Keratinocyte (primary cell): ENCODE results near the gene LAYN. TPM values are rescaled to one million over a fixed set of nuclear protein-coding genes. Genes with fewer than 3 reads are reported as not detected.

Experiments used
- DNase-seq: peaks from one replicate; pipeline ENCODE4 v3.0.0-alpha.2; 2011; ENCODE audit warnings: low read depth, missing footprints, low spot score
- FAIRE-seq: peaks from 2 replicates; lab custom pipeline; 2011; peaks lifted over from hg19 to GRCh38; lab: Jason Lieb, UNC
- H2AFZ ChIP-seq: 2 replicates; pipeline ENCODE4 v1.6.0; 2012; ENCODE audit warnings: low read length, control low read depth, inconsistent platforms; ENCODE audit not compliant: control insufficient read depth
- H3K27ac ChIP-seq: 2 replicates; pipeline ENCODE4 v1.5.1; 2011; ENCODE audit warnings: low read length; ENCODE audit not compliant: control insufficient read depth, insufficient read depth
- H3K27me3 ChIP-seq: 3 replicates; pipeline ENCODE4 v1.6.0; 2011; ENCODE audit warnings: low read length; ENCODE audit not compliant: control insufficient read depth, insufficient read depth; ENCODE audit errors: extremely low read depth
- H3K36me3 ChIP-seq, 2 experiments: 2 replicates in 1 of 2; 3 replicates in 1 of 2; pipeline ENCODE4 v1.5.1; 2011; ENCODE audit warnings: low read length in 2 of 2, mild to moderate bottlenecking in 1 of 2; ENCODE audit not compliant: control insufficient read depth in 2 of 2, insufficient read depth in 2 of 2; ENCODE audit errors: extremely low read depth in 1 of 2
- H3K4me1 ChIP-seq: 3 replicates; pipeline ENCODE4 v1.5.1; 2011; ENCODE audit warnings: low read length; ENCODE audit not compliant: control insufficient read depth, insufficient read depth; ENCODE audit errors: extremely low read depth
- H3K4me2 ChIP-seq: 3 replicates; pipeline ENCODE4 v1.6.0; 2011; ENCODE audit warnings: low read depth, low read length; ENCODE audit not compliant: control insufficient read depth, insufficient read depth; ENCODE audit errors: extremely low read depth
- H3K4me3 ChIP-seq, 3 experiments: fragments of 200-600 bp in 1 of 3; sonication (generic) in 1 of 3; 2 replicates in 2 of 3; 3 replicates in 1 of 3; pipeline ENCODE4 v1.5.1; 2011 to 2016; ENCODE audit warnings: low read length in 3 of 3, mild to moderate bottlenecking in 3 of 3, control low read depth in 2 of 3, inconsistent platforms in 1 of 3, low read depth in 1 of 3, mixed read lengths in 1 of 3, mixed run types in 1 of 3, moderate library complexity in 1 of 3; ENCODE audit not compliant: control insufficient read depth in 2 of 3, insufficient read depth in 2 of 3; ENCODE audit errors: extremely low read depth in 1 of 3
- H3K79me2 ChIP-seq: 2 replicates; pipeline ENCODE4 v1.6.0; 2012; ENCODE audit warnings: low read length; ENCODE audit not compliant: control insufficient read depth, insufficient read depth
- H3K9ac ChIP-seq: 3 replicates; pipeline ENCODE4 v1.6.0; 2011; ENCODE audit warnings: low read length; ENCODE audit not compliant: control insufficient read depth, insufficient read depth; ENCODE audit errors: extremely low read depth
- H3K9me1 ChIP-seq: 3 replicates; pipeline ENCODE4 v1.6.0; 2011; ENCODE audit warnings: low read length; ENCODE audit not compliant: control insufficient read depth, insufficient read depth; ENCODE audit errors: extremely low read depth
- H3K9me3 ChIP-seq: 2 replicates; pipeline ENCODE4 v1.5.1; 2012; ENCODE audit warnings: low read depth, low read length; ENCODE audit not compliant: control insufficient read depth
- H4K20me1 ChIP-seq: 3 replicates; pipeline ENCODE4 v1.6.0; 2011; ENCODE audit warnings: low read length; ENCODE audit not compliant: control insufficient read depth, insufficient read depth; ENCODE audit errors: extremely low read depth
- CTCF ChIP-seq, 3 experiments: IDR thresholded peaks in 1 of 3; conservative IDR thresholded peaks in 1 of 3; optimal IDR thresholded peaks in 1 of 3; 2 replicates in 2 of 3; 3 replicates in 1 of 3; pipeline versions ENCODE3 to v1.5.1; 2011; ENCODE audit warnings: low read length in 3 of 3, mild to moderate bottlenecking in 3 of 3, moderate library complexity in 2 of 3, control low read depth in 1 of 3, inconsistent platforms in 1 of 3; ENCODE audit not compliant: insufficient read depth in 2 of 3; ENCODE audit errors: extremely low read depth in 1 of 3
- EZH2 ChIP-seq: IDR thresholded peaks from one replicate; pipeline ENCODE4 v1.6.1; 2012; ENCODE audit warnings: inconsistent platforms, mild to moderate bottlenecking, low read length, moderate library complexity
- dilution Hi-C: fragments of 300-500 bp; cut with MboI; formaldehyde crosslinking; loops from one replicate; pipeline ENCODE4 v1.7.0; 2020; ENCODE audit warnings: low sequenced_read_pairs; ENCODE audit not compliant: extremely low pct_ligation_motif_present
- polyA plus RNA-seq, 5 experiments: library from polyadenylated mRNA; depleted of rRNA in 3 of 5; stranded (reverse) in 3 of 5; stranded (forward) in 1 of 5; unstranded in 1 of 5; fragments of >200 nt; gene quantifications; 1 replicate in 1 of 5; 2 replicates in 3 of 5; 3 replicates in 1 of 5; pipeline versions ENCODE4 v1.2.1 to v1.2.3, GENCODE V29; 2011 to 2012; ENCODE audit warnings: missing spikeins in 2 of 5, low read depth in 1 of 5, low replicate concordance in 1 of 5

Gene LAYN
- polyA plus RNA-seq, 1 donor (not counting 4 experiments of a cell fraction or from before 2014, with no cell fraction given) = 1.1 TPM

DNA sequence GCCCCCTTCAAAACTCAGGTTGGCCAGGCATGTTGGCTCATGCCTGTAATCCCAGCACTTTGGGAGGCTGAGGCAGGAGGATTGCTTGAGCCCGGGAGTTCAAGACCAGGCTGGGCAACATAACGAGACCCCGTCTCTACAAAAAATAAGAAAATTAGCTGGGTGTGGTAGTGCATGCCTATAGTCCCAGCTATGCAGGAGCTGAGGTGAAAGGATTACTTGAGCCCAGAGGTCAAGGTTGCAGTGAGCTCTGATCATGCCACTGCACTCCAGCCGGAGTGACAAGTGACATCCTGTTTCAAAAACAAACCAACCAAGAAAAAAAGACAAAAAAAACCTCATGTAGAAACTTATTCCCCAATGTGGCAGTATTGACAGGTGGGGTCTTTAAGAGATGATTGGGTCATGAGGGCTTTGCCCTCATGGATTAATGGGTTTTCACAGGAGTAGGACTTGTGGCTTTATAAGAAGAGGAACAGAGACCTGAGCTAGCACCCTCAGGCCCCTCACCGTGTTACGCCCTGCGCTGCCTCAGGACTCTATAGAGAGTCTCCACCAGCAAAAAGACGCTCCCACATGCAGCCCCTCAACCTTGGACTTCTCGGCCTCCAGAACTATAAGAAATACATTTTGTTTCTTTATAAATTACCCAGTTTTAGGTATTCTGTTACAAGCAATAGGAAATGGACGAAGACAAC lies 22.3 kb downstream of the LAYN start:
- FAIRE-seq (no peak), DNase-seq (no peak)
- no peak for TF ChIP-seq CTCF (optimal IDR thresholded peaks at IDR 0.05 in 1 of 3, IDR thresholded peaks at IDR 0.05 in 1 of 3, conservative IDR thresholded peaks at IDR 0.05 in 1 of 3; ENCODE audit: extremely low read depth in 1 of 3, insufficient read depth in 2 of 3, low read length in 3 of 3)
- no peak for TF ChIP-seq EZH2
- H3K4me1 ChIP-seq = peaks cover 13% of the 10 kb centered on the region
- no peak overlapping the region for H3K9ac ChIP-seq
- H3K27me3 ChIP-seq = no peaks in the 10 kb centered on the region
- no peak overlapping the region for H2AFZ ChIP-seq
- H3K27ac ChIP-seq = peak overlapping the region; percentile 11
- dilution Hi-C loops = no loop called here
- H4K20me1 ChIP-seq = no peaks in the 10 kb centered on the region
- no peaks in the 10 kb centered on the region for H3K9me3 ChIP-seq
- H3K4me2 ChIP-seq = no peak overlapping the region
- H3K36me3 ChIP-seq = no peaks in the 10 kb centered on the region
- H3K9me1 ChIP-seq = no peaks in the 10 kb centered on the region
- no peaks in the 10 kb centered on the region for H3K79me2 ChIP-seq
- no peak overlapping the region for H3K4me3 ChIP-seq

- no peaks in the 10 kb centered on the region for H3K9me1 ChIP-seq
- no peaks in the 10 kb centered on the region for H4K20me1 ChIP-seq
- no peak overlapping the region for H2AFZ ChIP-seq
- H3K36me3 ChIP-seq = no peaks in the 10 kb centered on the region
- H3K9ac ChIP-seq = no peak overlapping the region
- dilution Hi-C loops = no loop called here
- no peak overlapping the region for H3K4me3 ChIP-seq
- TF ChIP-seq EZH2 = no peak
- peak; percentile 70 to 74 (median 74) for TF ChIP-seq CTCF (optimal IDR thresholded peaks at IDR 0.05 in 1 of 3, IDR thresholded peaks at IDR 0.05 in 1 of 3, conservative IDR thresholded peaks at IDR 0.05 in 1 of 3; ENCODE audit: extremely low read depth in 1 of 3, insufficient read depth in 2 of 3, low read length in 3 of 3)
- DNase-seq (no peak), FAIRE-seq (peak; percentile 67)
- H3K9me3 ChIP-seq = no peaks in the 10 kb centered on the region
- H3K79me2 ChIP-seq = no peaks in the 10 kb centered on the region
- H3K4me1 ChIP-seq = peaks cover 13% of the 10 kb centered on the region
- no peak overlapping the region for H3K27ac ChIP-seq
- no peaks in the 10 kb centered on the region for H3K27me3 ChIP-seq
- H3K4me2 ChIP-seq = no peak overlapping the region
Observed at GRCh38 chr11:111565114-111565720, 24.7 kb downstream of the LAYN start.
